ENCODE measurements around the gene ESF1.

- TF ChIP-seq CTCF (IDR thresholded peaks at IDR 0.05) (no peak), POLR2A (IDR thresholded peaks at IDR 0.05) (no peak), EP300 (IDR thresholded peaks at IDR 0.05) (no peak)
These were observed 48.9 kb downstream of the ESF1 start for GRCh38 chr20:13735826-13736225.
